COLO668 (cell line): ENCODE results near the gene CPA4.

Experiments
- DNase-seq: peaks from one replicate; lab custom pipeline; 2025; ENCODE audit not compliant: unreplicated experiment; lab: John Stamatoyannopoulos, UW

Gene CPA4

DNA sequence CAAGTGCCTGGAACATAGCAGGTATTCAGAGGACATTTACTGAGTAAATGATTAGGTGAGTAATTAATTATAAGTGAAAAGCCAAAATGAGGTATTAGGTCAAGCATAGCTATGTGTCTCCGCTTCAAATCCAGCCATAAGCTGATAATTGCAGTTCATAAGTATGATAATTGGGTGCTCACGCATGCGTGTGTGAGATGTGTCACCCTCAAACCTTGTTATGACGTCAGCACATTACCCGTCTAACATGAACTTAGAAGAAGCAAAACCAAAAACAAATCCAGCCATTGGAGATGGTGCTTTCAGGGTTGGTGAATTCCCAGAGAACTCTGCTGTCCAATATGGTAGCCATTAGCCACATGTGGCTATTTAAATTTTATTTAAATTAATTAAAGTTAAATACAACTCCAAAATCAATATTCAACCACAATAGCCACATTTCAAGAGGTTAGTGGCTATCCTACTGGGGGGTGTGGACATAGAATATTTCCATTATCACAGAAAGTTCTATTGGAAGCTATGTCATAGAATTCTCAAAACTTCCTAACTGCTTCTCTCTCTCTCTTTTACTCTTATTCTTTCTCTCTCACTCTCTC lies 51.4 kb downstream of the CPA4 start, which contains the start of gene CPA5:
Gene CPA5 (plus strand): TSS at position 546 of the 596 bp plus-strand sequence. CDS start 1,670 bp downstream, outside the sequence.
- no peak for DNase-seq

- DNase-seq, result no peak
These were observed 52.2 kb downstream of the CPA4 start for GRCh38 chr7:130345136-130345535.

DNA sequence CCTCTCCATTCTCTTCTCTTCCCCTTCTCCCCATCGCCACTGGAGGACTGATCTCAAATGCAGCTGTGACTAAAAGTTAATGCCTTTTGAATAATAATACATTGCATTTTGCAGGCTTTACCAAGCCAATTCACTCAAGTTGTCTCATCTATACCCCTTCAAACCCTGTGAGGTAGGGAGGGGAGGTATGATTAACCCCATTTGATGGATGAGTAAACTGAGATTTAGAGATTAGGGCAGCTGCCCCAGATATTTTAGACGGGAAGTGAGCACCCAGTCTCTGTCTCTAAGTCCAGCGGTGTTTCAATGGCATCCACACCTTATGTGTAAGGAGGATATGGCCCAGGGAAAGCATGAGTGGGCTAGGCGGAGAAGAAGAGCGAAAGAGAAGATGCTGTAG lies 52.8 kb downstream of the CPA4 start:
- DNase-seq, result no peak

DNA sequence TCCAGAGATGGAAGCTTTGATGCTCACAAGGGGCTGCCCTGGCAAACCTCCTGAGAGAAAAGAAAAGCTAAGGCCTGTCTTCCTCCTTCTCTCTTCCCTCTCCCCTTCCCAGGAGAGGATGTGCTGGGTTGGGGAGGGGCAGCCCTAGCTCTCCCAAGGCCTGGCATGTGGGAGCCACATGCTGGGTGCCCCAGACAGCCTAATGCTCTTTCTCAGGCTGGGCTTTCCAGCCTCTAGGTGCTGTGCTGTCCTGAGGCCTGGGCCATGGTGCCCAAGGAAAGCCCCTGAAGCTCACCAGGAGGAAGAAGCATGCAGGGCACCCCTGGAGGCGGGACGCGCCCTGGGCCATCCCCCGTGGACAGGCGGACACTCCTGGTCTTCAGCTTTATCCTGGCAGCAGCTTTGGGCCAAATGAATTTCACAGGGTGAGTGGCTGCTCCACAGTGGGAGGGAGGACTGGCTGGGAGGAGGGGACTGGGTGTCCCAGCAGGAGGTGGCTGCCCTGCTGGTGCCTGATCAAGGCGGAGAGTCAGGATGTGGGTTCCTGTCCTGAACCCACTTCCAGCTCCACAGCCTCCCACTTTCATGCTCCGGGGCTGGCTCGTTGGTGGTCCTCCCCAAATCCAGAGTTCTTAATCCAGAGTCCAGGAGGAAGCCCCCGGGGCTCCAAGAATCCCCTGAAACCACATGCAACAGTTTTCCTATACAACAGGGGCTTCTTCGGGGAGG lies 53.4 kb downstream of the CPA4 start:
- DNase-seq, result no peak

DNA sequence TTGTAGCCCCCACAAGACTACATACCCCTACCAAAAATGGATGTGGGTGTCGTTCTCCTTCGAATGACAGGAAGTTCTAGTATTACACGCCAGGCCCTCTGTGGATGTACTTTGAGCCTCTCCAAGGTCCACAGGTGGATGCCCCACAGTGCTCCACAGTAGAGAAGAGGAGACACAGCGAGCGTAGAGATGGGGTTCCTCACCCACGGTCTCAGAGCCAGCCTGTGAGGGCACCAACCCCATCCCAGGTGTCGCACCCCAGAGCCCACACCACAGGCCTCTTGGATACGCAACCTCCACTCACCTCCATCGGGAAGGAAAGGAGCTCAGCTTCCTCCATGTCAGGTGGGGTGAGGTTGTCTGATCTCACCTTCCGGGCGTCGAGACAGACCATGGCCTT lies 54.0 kb downstream of the CPA4 start:
- DNase-seq, result no peak

DNA sequence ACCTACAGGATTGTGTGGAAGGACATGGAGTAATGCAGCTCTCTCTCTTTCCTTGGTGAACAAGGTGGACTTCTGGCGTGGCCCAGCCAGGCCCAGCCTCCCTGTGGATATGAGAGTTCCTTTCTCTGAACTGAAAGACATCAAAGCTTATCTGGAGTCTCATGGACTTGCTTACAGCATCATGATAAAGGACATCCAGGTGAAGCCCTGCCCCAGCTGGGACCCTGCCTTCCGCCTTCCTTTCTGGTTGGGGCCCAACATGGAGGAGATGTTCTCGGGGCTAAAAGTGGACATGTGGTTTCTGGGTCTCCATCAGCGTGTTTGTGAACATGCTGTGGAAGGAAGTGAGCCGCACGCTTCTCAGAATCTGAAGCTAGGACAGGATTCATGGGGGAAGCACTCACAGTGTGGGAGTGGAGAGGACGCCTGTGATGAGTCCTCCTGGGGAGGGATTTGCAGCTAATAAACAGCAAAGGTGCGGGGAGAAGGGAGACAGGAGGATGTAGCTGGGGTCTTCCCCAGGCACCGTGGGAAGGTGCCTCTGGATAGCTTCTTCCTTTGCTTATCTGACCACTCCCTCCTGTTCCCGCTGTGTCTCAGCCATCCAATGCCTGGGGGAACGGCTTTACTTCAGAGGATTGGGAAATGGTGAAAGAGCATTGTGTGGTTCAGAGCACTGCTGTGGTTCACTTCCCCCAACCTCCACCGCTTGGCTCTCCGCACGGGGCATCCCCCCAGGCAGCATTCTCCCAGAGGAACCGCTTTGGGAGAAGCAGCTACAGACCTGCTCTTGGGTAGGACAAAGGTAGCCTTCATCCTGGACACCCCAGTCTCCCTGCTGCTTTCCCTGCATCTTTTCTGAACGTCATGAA lies 57.2 kb downstream of the CPA4 start:
- DNase-seq, result no peak

DNA sequence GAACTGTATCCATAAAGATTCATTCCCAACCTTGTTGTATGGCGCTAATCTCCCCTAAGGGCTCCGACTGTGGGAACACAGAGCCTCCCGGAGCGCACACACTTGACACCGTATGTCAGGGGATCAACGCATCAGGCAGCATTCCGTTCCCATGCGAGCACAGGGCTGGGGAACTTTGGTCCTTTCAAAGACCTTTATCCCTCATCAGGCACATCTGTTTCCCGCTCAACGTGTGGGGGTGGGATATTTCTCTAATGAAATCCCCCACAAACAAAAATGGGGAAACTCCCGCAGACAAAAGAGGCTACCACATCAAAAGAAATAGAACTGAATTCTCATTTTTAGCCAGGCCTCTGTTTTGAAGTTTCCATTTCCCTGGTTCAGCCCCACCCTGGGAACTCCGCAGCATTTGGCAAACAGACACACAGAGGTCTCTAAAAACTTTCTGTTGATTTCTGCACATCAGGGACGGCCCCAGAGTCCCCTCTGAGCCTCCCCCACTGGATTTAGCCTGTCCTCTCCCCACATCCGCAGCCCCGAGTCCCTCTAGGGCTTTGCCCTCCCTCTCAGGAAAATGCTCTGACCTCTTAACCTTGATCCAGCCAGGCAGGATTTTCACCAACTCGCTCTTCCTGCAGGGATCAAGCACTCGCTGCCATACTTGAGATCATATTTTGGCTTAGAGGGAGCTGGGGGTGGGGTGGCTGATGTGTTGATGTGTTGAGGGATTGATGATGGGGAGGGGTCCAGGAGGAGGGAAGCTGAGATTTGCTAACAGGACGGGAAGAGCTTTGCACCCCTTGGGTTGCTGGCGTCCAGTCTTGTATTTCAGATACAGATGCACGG lies 58.2 kb downstream of the CPA4 start:
- no peak for DNase-seq

- no peak for DNase-seq
These were observed 58.8 kb downstream of the CPA4 start for GRCh38 chr7:130351791-130352090.

GRCh38 chr7:130352194-130353074 lies 59.5 kb downstream of the CPA4 start:
- peak; percentile 27 for DNase-seq

GRCh38 chr7:130353196-130353595 lies 60.2 kb downstream of the CPA4 start:
- DNase-seq, result no peak

DNA sequence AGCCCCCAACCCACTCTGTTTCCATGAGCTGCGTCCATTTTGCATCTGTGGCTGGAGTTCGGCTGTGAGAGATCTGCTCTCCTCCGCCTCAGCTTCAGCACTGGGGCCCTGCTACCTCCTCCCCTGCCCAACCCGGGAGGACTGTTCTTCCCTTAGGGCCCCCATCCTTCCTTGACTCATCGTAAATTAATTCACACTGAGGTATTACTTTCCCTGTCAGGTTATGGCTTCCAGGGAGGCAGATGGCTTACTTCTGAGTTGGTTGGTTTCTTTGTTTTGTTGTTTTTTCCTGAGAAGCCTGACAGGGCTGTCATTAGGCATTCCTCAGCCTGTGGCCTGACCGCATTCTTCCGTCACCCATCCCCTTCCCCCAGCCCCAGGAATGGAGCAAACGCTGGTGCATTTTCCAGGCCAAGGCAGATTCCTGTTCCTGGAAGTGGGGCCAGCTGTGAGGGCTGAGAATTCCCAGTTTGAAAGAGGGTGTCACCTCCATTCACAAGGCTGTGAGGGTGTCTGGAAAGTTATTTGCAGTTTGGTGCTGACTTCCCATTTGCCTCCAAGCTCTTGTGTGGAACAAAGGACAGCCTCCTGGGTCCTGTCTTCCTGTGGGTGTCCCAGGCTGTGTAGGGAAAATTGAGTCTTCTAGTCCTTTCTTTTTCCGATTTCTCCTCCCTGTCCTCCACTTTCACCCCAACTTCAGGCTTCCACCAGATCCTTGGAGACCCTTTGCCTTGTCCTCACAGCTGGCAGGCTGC lies 63.3 kb downstream of the CPA4 start:
- DNase-seq, result no peak

DNA sequence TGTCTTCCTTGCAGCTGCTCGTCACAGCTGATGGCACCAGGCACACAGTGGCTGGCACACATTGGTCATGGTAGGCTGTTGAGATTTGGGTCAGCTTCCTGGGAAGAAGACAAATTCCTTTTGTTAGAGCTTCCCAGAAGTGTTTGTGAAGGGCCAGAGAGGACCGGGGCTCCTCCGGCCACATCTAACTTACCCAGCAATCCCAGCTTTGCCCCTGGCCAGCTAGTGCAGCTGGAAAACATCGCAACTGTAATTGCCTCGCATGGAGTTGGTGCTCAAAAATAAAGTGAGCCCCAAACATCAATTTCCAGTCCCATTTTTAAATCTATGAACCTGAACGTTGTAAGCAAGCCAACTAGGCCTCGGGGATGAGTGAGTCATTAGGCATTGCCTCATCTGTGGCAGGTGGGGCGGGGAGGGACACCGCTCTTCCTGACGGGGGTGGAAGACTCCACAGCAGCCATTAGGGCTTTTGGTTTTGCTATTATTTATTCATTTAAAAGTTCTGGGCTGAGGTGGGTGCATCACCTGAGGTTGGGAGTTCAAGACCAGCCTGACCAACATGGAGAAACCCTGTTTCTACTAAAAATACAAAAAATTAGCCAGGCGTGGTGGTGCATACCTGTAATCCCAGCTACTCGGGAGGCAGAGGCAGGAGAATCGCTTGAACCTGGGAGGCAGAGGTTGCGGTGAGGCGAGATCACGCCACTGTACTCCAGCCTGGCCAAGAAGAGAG lies 64.1 kb downstream of the CPA4 start:
- DNase-seq, result peak; percentile 20

DNA sequence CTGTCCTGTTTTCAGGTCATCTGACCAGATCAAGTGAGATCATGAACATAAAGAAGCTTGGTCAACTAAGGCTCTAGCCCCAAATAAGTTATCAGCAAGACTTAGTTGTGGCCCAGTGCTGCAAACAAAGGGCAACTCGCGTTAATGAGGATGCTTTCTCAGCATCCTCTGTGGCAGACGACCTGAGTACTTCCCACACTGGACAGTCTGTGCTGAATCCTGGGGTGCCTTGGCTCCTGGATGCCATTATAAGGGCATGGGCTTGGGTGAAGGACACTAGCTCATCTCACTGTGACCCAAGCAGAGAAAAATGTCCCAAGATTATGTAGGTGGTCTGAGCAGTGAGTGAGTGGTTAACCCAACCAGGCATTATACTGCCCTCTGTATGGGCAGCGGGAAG lies 65.5 kb downstream of the CPA4 start:
- DNase-seq, result no peak

DNA sequence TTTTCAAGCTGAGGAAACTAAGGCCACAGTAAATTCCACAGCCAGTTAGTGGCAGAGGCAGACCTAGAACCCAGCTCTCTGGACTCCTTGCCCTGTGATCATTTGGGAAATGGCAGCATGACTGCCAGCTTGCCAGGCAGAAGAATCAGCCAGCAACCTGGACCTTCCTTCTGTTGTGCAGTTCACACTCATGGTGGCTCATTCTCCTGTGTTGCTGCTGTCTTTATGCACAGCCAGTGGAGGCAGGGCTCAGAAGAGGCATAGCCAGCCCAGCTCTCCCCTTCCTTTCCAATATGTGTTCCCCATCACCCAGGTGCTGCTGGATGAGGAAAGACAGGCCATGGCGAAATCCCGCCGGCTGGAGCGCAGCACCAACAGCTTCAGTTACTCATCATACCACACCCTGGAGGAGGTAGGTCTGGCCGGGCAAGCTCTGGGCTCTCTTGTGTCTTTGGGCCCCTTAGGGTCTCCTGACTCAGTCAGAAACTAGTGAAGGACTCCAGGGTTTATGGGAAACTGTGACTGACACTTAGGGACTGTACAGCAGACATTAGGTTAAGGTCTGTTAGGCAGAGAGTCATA lies 66.4 kb downstream of the CPA4 start:
- no peak for DNase-seq

DNA sequence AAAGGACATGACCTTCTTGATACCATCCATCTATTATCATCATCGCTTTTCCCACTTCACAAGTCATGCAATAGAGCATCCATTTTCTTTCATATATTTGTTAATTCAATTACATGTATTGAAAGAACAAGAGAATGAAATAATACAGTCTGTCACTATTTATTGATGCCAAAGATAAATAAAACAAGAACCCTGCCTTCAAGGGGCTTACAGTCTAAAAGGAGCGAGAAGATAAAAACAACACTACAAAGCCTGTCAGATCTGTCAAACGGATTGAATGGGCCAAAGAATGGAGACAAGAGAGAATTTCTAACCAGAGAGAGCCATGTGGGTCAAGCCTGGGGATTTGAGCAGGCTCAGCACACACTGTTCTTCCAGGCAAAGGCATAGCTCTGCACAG lies 67.6 kb downstream of the CPA4 start:
- DNase-seq, result no peak

- no peak for DNase-seq
These were observed 68.7 kb downstream of the CPA4 start for GRCh38 chr7:130361681-130362080.

DNA sequence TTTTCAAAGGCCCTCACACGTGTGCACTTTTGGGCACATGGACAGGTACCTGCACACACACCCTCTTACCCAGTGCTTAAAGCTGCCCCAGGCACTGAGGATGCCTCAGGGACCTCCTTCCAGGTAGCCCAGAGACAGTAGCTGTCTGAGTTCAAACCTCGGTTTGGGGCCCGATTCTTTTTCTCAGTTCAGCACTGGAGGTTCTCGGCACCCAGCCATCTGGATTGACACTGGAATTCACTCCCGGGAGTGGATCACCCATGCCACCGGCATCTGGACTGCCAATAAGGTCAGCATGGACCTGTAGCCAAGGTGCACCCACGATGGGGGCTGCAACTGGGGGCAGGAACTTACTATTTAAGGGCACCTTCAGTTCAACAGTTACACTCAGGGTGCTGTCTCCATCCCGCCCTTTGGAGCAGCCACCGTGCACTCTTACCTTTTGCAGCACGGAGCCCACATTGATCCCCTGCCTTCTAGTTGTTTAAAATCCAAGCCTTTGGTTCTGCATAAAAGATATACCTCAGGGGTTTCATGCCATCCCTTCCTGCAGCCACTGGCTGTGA lies 69.4 kb downstream of the CPA4 start:
- DNase-seq, result no peak
